K562 (cell line): ENCODE data around the gene PITPNB. TPM values are rescaled to one million over a fixed set of nuclear protein-coding genes. Genes with fewer than 3 reads are reported as not detected.
A peak's percentile ranks its signal among the peaks of the same experiment; 100 is the strongest.

Source experiments
- CC2D1A ChIP-seq: fragments of 450-650 bp; IDR thresholded peaks from 2 replicates; pipeline ENCODE4 v1.6.1; 2017; ENCODE audit warnings: mild to moderate bottlenecking
- FOXA1 ChIP-seq: fragments of 450-650 bp; IDR thresholded peaks from 2 replicates; pipeline ENCODE4 v1.6.1; 2016; ENCODE audit warnings: mild to moderate bottlenecking, borderline replicate concordance
- HCFC1 ChIP-seq: IDR thresholded peaks from 2 replicates; pipeline ENCODE4 v1.6.1; 2012; ENCODE audit warnings: low read depth, low read length, improper control_type of control experiment
- MXI1 ChIP-seq: IDR thresholded peaks from 2 replicates; pipeline ENCODE4 v1.6.1; 2011; ENCODE audit warnings: low read depth, mild to moderate bottlenecking, improper control_type of control experiment, low read length
- SETDB1 ChIP-seq: IDR thresholded peaks from one replicate; pipeline ENCODE4 v1.6.1; 2012; ENCODE audit warnings: low read length, control low read depth, inconsistent platforms
- SIN3A ChIP-seq, 2 experiments: fragments of 150-350 bp in 1 of 2; IDR thresholded peaks; 2 replicates each; pipeline ENCODE4 v1.6.1; 2011 to 2016; ENCODE audit warnings: borderline replicate concordance in 2 of 2, low read depth in 2 of 2, low read length in 2 of 2, mild to moderate bottlenecking in 2 of 2, moderate library complexity in 2 of 2; ENCODE audit not compliant: control insufficient read depth in 1 of 2
- SMAD1 ChIP-seq: fragments of 150-350 bp; IDR thresholded peaks from 2 replicates; pipeline ENCODE4 v1.6.1; 2014; ENCODE audit warnings: low read length, low read depth; ENCODE audit not compliant: partially characterized antibody
- SMARCE1 ChIP-seq: fragments of 450-650 bp; IDR thresholded peaks from 2 replicates; pipeline ENCODE4 v1.7.1; 2016; ENCODE audit warnings: mild to moderate bottlenecking
- SUPT5H ChIP-seq: fragments of 450-650 bp; IDR thresholded peaks from 2 replicates; pipeline ENCODE4 v1.6.1; 2016
- ZC3H8 ChIP-seq: fragments of 450-650 bp; IDR thresholded peaks from 2 replicates; pipeline ENCODE4 v1.6.1; 2017
- ZFP36 ChIP-seq: fragments of 150-350 bp; IDR thresholded peaks from 2 replicates; pipeline ENCODE4 v1.6.1; 2018; ENCODE audit warnings: low read length, low read depth; ENCODE audit not compliant: partially characterized antibody
- ZNF217 ChIP-seq: sonication (generic); formaldehyde crosslinking; IDR thresholded peaks from 2 replicates; pipeline ENCODE4 v1.8.0; 2022; ENCODE audit warnings: mild to moderate bottlenecking, missing genetic modification reagents
- ZNF696 ChIP-seq: fragments of 250-450 bp; sonication (Bioruptor Pico); conservative IDR thresholded peaks from 2 replicates; pipeline ENCODE4 v1.4.0; 2020; ENCODE audit warnings: mild to moderate bottlenecking, moderate library complexity
- ZNF699 ChIP-seq: fragments of 250-450 bp; sonication (Bioruptor Pico); IDR thresholded peaks from 2 replicates; pipeline ENCODE4 v1.8.0; 2021; ENCODE audit warnings: mild to moderate bottlenecking, moderate library complexity; ENCODE audit not compliant: insufficient replicate concordance
- polyA plus RNA-seq, 8 experiments: library from polyadenylated mRNA; depleted of rRNA in 4 of 8; stranded (reverse) in 5 of 8; unstranded in 3 of 8; fragments of >200 nt; fragmentation: Nextera tagmentation in 2 of 8; fragmentation: Illumina TruSeq in 1 of 8; extraction: Ambion mirVana in 2 of 8; extraction: Trizol in 1 of 8; gene quantifications; 2 replicates each; pipeline versions ENCODE4 v1.2.1 to v1.2.3, GENCODE V29; 2011 to 2014; ENCODE audit warnings: inconsistent platforms in 1 of 8, missing spikeins in 1 of 8
- total RNA-seq, 7 experiments: library from RNA; depleted of rRNA in 6 of 7; stranded (reverse); fragments of >200 nt in 6 of 7; fragmentation: Illumina TruSeq in 2 of 7; extraction: Trizol in 2 of 7; gene quantifications; 2 replicates each; pipeline versions ENCODE4 v1.2.1 to v1.2.3, GENCODE V29; 2011 to 2021; ENCODE audit warnings: low replicate concordance in 1 of 7
- TF ChIP-seq, protein P1 (sequence below), 2 experiments: fragments of 450-650 bp; formaldehyde crosslinking in 1 of 2; IDR thresholded peaks; 2 replicates each; pipeline versions ENCODE4 v1.4.0 to v1.6.1; 2014 to 2020; ENCODE audit warnings: mild to moderate bottlenecking in 2 of 2, borderline replicate concordance in 1 of 2, low read depth in 1 of 2
- TF ChIP-seq, protein P2 (sequence below), 2 experiments: IDR thresholded peaks; 2 replicates each; pipeline ENCODE4 v1.6.1; 2011; ENCODE audit warnings: borderline replicate concordance in 1 of 2, control low read depth in 1 of 2, low read depth in 1 of 2, low read length in 1 of 2, mild to moderate bottlenecking in 1 of 2, mixed read lengths in 1 of 2, moderate library complexity in 1 of 2; ENCODE audit not compliant: insufficient read depth in 1 of 2, insufficient read length in 1 of 2, poor library complexity in 1 of 2, severe bottlenecking in 1 of 2; ENCODE audit errors: extremely low read depth in 1 of 2
- TF ChIP-seq, protein P3 (sequence below): sonication (generic); IDR thresholded peaks from 2 replicates; pipeline ENCODE4 v1.6.1; 2016

PITPNB gene
- total and polyA plus RNA-seq, 9 of the 15 experiments (the other 6 are each of a cell fraction or from before 2014, with no cell fraction given): 13.1 to 52.4 (median 34.7) TPM

DNA sequence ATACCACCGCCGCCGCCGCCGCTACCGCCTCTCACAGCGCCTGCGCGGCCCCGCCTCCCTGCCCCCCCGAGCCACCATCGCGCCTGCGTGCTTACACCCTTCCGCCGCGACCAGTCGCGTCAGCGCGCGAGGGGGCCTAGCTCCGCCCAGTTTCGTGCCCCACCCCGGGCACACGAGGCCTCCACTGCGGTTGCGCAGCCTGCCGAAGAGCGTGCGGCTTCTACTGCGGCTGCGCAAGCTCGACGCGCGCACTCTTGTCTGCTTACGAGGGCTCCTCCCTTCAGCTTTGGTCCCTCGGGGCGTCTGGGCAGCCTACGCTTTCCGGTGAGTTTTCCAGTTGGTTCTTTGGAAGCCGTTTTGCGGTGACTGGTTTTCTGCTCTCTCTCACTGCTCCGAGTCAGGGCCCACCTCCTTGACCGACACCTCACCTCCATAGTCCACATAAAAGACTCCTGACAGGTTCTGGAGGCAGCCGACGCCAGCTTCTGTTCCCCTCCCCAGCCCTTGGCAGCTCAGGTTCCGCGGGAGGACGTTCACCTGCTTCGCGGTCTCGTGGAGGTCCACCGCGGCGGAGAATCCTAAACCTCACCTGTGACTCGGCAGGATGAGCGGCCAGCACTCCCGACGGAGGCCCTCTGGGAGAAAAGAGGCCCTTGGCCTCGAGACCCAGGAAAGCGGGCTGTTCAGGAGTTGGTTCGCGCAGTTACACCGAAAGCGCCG lies at the start of gene PITPNB (continued):
- TF ChIP-seq, protein P1, sequence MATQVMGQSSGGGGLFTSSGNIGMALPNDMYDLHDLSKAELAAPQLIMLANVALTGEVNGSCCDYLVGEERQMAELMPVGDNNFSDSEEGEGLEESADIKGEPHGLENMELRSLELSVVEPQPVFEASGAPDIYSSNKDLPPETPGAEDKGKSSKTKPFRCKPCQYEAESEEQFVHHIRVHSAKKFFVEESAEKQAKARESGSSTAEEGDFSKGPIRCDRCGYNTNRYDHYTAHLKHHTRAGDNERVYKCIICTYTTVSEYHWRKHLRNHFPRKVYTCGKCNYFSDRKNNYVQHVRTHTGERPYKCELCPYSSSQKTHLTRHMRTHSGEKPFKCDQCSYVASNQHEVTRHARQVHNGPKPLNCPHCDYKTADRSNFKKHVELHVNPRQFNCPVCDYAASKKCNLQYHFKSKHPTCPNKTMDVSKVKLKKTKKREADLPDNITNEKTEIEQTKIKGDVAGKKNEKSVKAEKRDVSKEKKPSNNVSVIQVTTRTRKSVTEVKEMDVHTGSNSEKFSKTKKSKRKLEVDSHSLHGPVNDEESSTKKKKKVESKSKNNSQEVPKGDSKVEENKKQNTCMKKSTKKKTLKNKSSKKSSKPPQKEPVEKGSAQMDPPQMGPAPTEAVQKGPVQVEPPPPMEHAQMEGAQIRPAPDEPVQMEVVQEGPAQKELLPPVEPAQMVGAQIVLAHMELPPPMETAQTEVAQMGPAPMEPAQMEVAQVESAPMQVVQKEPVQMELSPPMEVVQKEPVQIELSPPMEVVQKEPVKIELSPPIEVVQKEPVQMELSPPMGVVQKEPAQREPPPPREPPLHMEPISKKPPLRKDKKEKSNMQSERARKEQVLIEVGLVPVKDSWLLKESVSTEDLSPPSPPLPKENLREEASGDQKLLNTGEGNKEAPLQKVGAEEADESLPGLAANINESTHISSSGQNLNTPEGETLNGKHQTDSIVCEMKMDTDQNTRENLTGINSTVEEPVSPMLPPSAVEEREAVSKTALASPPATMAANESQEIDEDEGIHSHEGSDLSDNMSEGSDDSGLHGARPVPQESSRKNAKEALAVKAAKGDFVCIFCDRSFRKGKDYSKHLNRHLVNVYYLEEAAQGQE (IDR thresholded peaks at IDR 0.05; ENCODE audit: borderline replicate concordance): no peak
- TF ChIP-seq, protein P1 (CRISPR knock-in tag; IDR thresholded peaks at IDR 0.05; ENCODE audit: low read depth): no peak
- TF ChIP-seq SMARCE1 (0 out of 2 replicates have a peak, but pooled peaks have one; percentile 14), SIN3A (IDR thresholded peaks at IDR 0.05; ENCODE audit: borderline replicate concordance in 2 of 2, control insufficient read depth in 1 of 2, low read depth in 2 of 2, low read length in 2 of 2) (peak; percentile 6 to 19; a peak in 1 of 4 replicates), CC2D1A (no peak), SETDB1 (no peak), SUPT5H (peak; percentile 74), MXI1 (no peak), FOXA1 (no peak), ZC3H8 (no peak), SMAD1 (no peak), ZNF217 (CRISPR knock-in tag) (no peak), ZNF699 (no peak), ZFP36 (no peak), ZNF696 (CRISPR knock-in tag) (no peak), HCFC1 (peak; percentile 34)
- TF ChIP-seq, protein P2, sequence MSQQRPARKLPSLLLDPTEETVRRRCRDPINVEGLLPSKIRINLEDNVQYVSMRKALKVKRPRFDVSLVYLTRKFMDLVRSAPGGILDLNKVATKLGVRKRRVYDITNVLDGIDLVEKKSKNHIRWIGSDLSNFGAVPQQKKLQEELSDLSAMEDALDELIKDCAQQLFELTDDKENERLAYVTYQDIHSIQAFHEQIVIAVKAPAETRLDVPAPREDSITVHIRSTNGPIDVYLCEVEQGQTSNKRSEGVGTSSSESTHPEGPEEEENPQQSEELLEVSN (IDR thresholded peaks at IDR 0.05; ENCODE audit: borderline replicate concordance in 1 of 2, extremely low read depth in 1 of 2, insufficient read depth in 1 of 2, insufficient read length in 1 of 2, low read depth in 1 of 2, low read length in 1 of 2, poor library complexity in 1 of 2, severe bottlenecking in 1 of 2): peak in 1 of 2 experiments; percentile 48
- TF ChIP-seq, protein P3, sequence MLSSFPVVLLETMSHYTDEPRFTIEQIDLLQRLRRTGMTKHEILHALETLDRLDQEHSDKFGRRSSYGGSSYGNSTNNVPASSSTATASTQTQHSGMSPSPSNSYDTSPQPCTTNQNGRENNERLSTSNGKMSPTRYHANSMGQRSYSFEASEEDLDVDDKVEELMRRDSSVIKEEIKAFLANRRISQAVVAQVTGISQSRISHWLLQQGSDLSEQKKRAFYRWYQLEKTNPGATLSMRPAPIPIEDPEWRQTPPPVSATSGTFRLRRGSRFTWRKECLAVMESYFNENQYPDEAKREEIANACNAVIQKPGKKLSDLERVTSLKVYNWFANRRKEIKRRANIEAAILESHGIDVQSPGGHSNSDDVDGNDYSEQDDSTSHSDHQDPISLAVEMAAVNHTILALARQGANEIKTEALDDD: no peak
